HFFc6 (cell line): ENCODE data around the gene GRK1. TPM values are rescaled to one million over a fixed set of nuclear protein-coding genes. Genes with fewer than 3 reads are reported as not detected.

Source experiments
- DNase-seq: peaks from one replicate; pipeline ENCODE4 v3.0.0-alpha.2; 2018
- H3K27ac Mint-ChIP-seq: 2 replicates; pipeline ENCODE4 v1.8.0; 2020; ENCODE audit warnings: mild to moderate bottlenecking, mixed read lengths
- H3K27me3 Mint-ChIP-seq: 2 replicates; pipeline ENCODE4 v1.8.0; 2021; ENCODE audit warnings: mild to moderate bottlenecking, moderate library complexity, mixed read lengths; ENCODE audit not compliant: insufficient read depth
- H3K36me3 Mint-ChIP-seq: 2 replicates; pipeline ENCODE4 v1.8.0; 2021; ENCODE audit warnings: low read depth, mixed read lengths
- H3K4me1 Mint-ChIP-seq: 2 replicates; pipeline ENCODE4 v1.8.0; 2020; ENCODE audit warnings: low read depth, mixed read lengths
- H3K4me3 Mint-ChIP-seq: 2 replicates; pipeline ENCODE4 v1.8.0; 2020; ENCODE audit warnings: mild to moderate bottlenecking, moderate library complexity, mixed read lengths
- H3K9me3 Mint-ChIP-seq: 2 replicates; pipeline ENCODE4 v1.8.0; 2020; ENCODE audit warnings: mild to moderate bottlenecking, mixed read lengths
- total RNA-seq, 6 experiments: library from RNA; stranded (reverse); fragmentation: NEBNext Ultra II Directional; extraction: Animal tissue kit (Norgen Biotek cat#: 25700); gene quantifications; 2 replicates in 1 of 6; 3 replicates in 5 of 6; pipeline ENCODE4 v1.2.3, GENCODE V29; 2021
- TF ChIP-seq, protein P1 (sequence below): fragments of 200-600 bp; sonication (generic); IDR thresholded peaks from 2 replicates; pipeline ENCODE4 v1.5.0; 2021; ENCODE audit warnings: antibody characterized with exemption, mild to moderate bottlenecking

Gene GRK1
- total RNA-seq, 6 experiments from 2014 or later, result not detected

GRCh38 chr13:113652404-113653263 is 14.4 kb upstream of the GRK1 start:
- Mint-ChIP-seq H3K27ac (no peak overlapping the region), H3K36me3 (peaks cover 8% of the 10 kb centered on the region; the same call in 1 of the 2 replicates), H3K9me3 (no peaks in the 10 kb centered on the region), H3K27me3 (peaks cover 5% of the 10 kb centered on the region), H3K4me1 (peaks cover 3% of the 10 kb centered on the region; the same call in 1 of the 2 replicates), H3K4me3 (no peak overlapping the region)
- DNase-seq, result no peak
- TF ChIP-seq, protein P1, sequence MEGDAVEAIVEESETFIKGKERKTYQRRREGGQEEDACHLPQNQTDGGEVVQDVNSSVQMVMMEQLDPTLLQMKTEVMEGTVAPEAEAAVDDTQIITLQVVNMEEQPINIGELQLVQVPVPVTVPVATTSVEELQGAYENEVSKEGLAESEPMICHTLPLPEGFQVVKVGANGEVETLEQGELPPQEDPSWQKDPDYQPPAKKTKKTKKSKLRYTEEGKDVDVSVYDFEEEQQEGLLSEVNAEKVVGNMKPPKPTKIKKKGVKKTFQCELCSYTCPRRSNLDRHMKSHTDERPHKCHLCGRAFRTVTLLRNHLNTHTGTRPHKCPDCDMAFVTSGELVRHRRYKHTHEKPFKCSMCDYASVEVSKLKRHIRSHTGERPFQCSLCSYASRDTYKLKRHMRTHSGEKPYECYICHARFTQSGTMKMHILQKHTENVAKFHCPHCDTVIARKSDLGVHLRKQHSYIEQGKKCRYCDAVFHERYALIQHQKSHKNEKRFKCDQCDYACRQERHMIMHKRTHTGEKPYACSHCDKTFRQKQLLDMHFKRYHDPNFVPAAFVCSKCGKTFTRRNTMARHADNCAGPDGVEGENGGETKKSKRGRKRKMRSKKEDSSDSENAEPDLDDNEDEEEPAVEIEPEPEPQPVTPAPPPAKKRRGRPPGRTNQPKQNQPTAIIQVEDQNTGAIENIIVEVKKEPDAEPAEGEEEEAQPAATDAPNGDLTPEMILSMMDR, result no peak

DNA sequence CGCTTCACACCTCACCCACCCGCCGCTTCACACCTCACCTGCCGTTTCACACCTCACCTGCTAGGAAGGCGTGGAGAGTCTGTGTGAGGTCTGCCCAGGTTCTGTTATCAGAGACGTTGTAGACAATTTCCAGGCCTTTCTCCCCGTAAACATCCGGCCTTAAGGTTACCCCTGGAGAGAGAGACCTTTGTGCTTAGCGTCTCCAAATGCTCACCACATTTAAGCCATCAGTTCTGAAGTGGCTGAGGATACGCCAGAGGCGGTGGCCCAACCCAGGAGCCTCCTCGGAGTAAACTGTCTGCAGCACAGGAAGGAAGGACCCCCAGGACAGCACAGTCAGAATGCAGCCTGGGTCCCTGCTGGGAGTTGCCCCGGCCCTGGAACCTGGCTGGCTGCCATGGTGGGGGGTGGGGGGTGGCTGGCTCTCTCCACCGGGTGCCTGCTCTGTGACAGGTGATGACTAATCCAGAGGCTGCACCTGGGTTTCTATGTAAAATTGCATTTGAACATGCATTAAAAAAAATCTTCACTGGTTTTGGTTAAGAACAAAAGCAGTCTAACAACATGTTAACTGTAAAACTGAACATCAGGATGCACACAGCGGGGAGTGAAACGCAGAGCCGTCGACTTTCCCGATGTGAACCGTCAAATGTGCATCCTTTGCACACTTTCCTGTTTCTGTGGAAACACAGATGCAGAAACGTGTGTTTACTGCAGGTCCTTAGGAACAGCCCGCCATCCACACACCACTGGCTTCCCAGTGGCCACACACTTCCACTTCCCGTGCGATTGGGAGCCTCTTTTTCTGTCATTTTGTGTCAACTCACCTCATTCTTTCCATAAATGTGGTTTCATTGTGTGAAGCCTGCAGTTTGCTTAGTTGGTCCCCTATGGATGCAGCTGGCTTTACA is 13.5 kb upstream of the GRK1 start:
- peaks cover 2% of the 10 kb centered on the region; the same call in 1 of the 2 replicates for H3K36me3 Mint-ChIP-seq
- DNase-seq, result no peak
- TF ChIP-seq, protein P1, result no peak
- no peak overlapping the region for H3K4me3 Mint-ChIP-seq
- H3K27me3 Mint-ChIP-seq, result peaks cover 2% of the 10 kb centered on the region
- H3K27ac Mint-ChIP-seq, result no peak overlapping the region
- no peaks in the 10 kb centered on the region for H3K9me3 Mint-ChIP-seq
- no peaks in the 10 kb centered on the region for H3K4me1 Mint-ChIP-seq

DNA sequence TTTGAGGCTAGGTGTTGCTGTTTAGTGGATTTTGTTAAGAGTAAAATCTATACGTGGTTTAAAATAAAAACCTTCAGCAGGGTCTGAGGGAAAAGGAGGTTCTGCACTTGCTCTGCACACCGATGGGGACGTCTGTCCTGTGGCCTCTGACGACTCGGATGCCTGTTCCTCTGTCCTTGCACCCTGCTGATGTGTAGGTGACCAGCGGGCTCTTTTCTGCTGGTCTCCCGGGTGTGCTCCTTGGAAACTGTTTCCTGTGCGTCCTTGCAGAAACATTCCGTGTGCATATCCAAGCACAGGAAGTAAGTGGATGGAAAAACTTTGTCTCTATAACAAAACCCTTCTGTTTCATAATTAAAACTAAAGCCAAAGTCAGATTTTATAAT is 12.9 kb upstream of the GRK1 start:
- Mint-ChIP-seq H3K4me3 (no peak overlapping the region), H3K4me1 (no peaks in the 10 kb centered on the region), H3K27me3 (peaks cover 2% of the 10 kb centered on the region), H3K36me3 (no peaks in the 10 kb centered on the region), H3K27ac (no peak overlapping the region), H3K9me3 (no peaks in the 10 kb centered on the region)
- DNase-seq, result no peak
- TF ChIP-seq, protein P1, result no peak

GRCh38 chr13:113654591-113655345 is 12.3 kb upstream of the GRK1 start:
- no peaks in the 10 kb centered on the region for H3K36me3 Mint-ChIP-seq
- H3K4me1 Mint-ChIP-seq, result no peaks in the 10 kb centered on the region
- no peak overlapping the region for H3K4me3 Mint-ChIP-seq
- TF ChIP-seq, protein P1, result no peak
- no peaks in the 10 kb centered on the region for H3K9me3 Mint-ChIP-seq
- H3K27ac Mint-ChIP-seq, result no peak overlapping the region
- no peaks in the 10 kb centered on the region; the same call in 1 of the 2 replicates for H3K27me3 Mint-ChIP-seq
- DNase-seq, result no peak
